HG03280 (cell line): ENCODE measurements around the gene ZNF580.

Source experiments
- ATAC-seq: cut with Tn5 transposase; IDR thresholded peaks from one replicate; pipeline ENCODE4 v1.9.1; 2021; ENCODE audit warnings: mild to moderate bottlenecking, moderate library complexity; ENCODE audit not compliant: unreplicated experiment

Gene ZNF580

DNA sequence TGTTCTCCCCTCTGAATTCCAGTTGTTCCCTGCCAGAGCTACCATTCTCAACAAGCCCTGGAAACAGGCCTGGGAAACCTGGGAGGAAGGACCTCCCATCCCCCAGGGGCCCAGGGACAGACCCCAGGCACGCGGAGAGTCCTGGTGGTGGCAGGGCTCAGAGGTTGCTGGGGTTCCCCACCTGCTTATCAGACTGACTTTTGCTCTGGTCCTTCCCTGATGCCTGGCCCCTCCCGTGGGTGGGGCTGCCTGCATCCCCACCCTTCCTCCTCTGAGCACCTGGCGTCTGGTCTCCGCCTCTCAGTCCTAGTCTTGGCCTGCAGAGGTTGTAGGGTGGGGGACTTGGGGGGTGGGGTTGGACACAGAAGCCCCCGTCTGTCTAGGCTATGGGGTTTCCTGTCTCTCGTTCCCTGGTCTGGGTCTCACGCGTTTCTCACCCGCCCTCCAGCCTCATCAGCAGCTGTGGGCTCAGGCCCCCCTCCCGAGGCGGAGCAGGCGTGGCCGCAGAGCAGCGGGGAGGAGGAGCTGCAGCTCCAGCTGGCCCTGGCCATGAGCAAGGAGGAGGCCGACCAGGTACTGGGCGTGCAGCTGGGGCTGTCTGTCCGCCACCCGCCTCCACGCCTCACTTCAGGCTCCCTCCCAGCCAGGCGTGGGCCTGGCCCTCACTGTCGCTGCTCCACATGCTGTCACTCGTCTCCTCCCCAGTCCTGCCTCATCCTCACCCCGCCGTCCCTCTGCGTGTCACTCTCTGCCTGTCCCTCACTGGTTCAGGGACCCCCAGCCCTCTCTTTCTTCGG is 47.8 kb downstream of the ZNF580 start:
- ATAC-seq: no peak

DNA sequence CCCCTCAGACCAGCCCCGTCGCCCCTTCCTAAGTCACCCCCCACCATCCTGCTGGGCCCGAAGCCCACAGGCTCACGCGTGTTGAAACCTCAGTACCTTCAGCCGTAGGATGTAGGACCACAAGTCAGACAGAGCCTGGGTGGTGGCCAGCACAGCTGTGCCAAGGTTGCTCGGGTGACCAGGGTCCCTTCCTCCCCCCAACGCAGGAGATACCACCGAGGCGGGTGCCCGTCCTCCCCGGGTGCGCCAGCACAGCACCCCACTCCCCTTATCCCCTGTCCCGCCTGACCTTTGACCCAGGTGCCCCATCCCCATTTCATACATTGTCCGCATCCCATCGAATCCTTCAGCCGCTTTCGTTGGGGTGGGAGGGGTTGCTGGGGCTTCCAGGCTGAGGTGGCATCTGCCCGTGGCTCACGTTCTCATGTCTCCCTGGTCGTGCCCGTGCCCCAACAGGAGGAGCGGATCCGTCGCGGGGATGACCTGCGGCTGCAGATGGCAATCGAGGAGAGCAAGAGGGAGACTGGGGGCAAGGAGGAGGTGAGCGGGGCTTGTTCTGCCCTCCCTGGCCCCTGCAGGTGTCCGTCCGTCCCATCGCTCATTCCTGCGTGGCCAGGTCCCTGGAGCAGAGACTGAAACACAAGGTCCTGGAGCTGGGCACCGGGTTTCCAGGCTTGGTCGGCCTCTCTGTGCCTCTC is 48.8 kb downstream of the ZNF580 start:
- no peak for ATAC-seq

- ATAC-seq: no peak
Observed at GRCh38 chr19:55690109-55690768, 49.4 kb downstream of the ZNF580 start.

- ATAC-seq: no peak
Observed at GRCh38 chr19:55690769-55691545, 50.2 kb downstream of the ZNF580 start.

- no peak for ATAC-seq
Observed at GRCh38 chr19:55691561-55692481, 51.0 kb downstream of the ZNF580 start.

DNA sequence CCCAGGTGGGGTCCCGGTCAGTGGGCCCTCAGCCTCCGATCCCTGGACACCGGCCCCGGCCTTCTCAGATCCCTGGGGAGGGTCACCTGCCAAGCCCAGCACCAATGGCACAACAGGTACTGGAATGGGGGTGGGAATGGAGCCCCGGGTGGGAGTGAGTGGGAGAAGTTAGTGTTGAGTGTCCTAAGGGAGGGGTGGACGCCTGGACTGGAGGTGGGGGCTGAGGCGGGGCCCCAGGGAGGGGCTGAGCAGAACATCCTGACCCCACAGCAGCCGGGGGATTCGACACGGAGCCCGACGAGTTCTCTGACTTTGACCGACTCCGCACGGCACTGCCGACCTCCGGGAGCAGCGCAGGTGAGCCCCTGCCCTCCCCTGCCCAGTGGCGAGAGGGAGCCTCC is 51.9 kb downstream of the ZNF580 start:
- no peak for ATAC-seq
